ENCODE measurements around the gene PJA2.
"Not testable (repeated sequence)": the region's sequence is repeated elsewhere in the genome, so short reads cannot be mapped to it uniquely, and the experiment has no call there.

The PJA2 gene

GRCh38 chr5:109409844-109410388 lies at the start of gene PJA2:
PJA2 (minus strand) TSS chr5:109409974; CDS start chr5:109383433, 26,541 bp downstream.
- H3K4me3 ChIP-seq (ENCODE audit: low read depth, low read length) = peak within 1 kb of the TSS; percentile 79
- DNase-seq (ENCODE audit: low read depth) = peak; percentile 100

DNA sequence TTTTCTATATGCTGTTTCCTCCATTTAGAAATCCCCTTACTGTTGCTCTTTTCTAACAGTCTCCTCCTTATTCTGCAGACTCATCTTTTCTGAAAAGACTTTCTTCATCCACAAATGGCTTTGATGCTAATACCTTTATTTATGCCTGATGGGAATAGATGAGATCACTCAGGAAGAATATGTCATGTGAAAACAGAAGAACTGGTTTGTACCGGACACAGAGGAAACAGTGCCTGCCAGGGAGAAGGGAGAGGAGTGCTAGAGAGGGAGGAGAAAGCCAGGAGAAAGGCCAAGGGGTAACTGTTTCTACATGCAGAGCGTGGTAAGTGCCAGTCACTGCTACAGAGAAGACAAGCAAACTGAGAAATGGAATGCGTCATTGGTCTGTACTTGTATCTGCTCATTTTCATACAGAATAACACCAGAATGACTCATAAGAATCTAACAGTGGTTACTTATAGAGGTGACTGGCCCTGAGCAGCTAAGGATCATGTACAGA lies 45.9 kb upstream of the PJA2 start:
- DNase-seq (ENCODE audit: low read depth) = peak; percentile 99
- H3K4me3 ChIP-seq (ENCODE audit: low read depth, low read length) = no peak overlapping the region

DNA sequence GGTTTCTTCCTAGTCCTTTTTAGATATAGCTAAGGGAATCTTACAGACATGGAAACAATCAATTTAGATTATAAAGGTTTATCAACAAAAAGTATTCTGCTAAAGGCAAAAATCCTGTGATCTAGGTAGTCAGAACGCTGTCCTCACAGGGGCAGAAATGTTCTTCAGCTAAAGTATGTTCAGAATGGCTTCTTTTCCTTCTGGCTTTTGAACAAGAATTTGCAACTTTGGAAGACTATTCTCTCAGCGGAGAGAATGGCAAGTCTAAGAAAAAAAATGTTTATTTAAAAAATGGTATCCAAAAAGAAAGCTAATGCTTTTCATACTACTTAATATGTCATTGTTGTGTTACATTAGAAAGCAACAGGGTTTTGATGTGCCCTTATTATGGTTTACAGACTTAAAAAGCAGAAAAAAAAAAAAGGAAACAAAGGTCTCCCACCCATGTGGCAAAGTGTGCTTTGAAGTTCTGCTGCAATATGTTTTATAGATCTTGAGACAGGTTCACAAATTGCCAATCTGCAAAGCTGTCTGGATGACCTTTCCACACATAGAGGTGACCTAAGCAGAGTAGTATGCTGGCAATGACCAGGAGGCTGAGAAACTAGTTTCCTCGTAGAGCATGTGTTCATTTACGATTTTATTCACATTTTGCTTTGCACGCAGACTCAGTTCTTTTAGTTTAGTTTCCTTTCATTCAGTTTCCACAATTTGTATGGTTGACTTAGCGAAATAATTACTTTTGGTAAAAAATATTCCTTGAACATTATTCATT lies 45.1 kb upstream of the PJA2 start:
- H3K4me3 ChIP-seq (ENCODE audit: low read depth, low read length) = no peak overlapping the region
- DNase-seq (ENCODE audit: low read depth) = peak; percentile 43

DNA sequence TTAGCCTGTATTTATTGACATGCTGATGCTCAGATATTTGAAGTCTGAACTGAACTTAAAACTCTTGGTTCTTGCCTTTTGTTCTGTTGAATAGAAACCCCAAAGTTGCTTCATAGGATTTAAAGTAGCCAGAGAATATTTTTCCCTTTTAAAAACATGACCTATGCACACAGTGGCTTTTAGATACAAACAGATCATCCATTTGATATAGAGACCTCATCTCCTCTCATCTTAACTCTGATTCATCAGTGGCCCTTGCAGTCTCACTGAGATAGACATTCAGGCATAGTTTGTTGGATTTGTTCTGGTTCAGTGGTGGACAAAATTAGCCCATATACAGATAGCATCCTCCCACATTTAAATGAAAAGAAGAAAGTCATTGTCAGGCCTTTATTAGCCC lies 43.5 kb upstream of the PJA2 start:
- H3K4me3 ChIP-seq (ENCODE audit: low read depth, low read length) = no peak overlapping the region
- DNase-seq (ENCODE audit: low read depth) = no peak

DNA sequence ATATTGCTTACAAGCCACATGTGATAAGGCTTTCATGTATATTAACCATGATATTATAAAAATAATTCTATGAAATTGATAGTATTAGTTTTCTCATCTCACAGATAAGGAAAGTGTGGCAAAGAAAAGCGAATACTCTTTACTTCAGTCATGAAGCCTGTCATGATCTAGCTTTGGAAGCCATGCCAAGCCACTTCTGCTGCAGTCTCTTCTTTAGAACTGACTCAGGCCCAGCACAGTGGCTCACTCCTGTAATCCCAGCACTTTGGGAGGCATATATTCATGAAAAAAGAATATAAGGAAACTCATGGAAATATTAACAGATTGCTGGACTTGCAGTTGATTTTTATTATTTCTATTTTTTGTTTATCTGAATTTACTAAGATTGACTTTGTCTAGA lies 42.9 kb upstream of the PJA2 start:
- DNase-seq (ENCODE audit: low read depth) = no peak

DNA sequence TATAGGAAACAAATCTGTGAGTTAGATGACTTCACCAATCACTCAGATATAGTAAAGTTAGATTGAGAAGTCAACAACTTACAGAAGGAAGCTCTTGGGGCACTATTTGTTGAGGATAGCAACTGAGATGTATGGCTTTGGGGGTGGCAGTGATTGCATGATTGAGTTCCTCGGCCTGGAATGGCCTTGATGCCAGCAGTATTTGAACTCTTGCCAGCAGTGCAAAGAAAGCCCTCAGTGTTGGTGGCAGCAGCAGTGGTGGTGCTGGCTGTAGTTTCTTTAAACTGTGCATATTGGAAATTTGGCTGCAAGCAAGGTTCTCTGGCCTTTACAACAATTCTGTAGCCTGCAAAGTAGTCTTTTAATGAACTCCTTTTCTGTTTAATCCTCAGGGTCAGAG lies 41.4 kb upstream of the PJA2 start:
- no peak for DNase-seq (ENCODE audit: low read depth)
- H3K4me3 ChIP-seq (ENCODE audit: low read depth, low read length) = no peak overlapping the region

More for the DNA sequence above, 42.9 kb upstream of the PJA2 start:
- no peak overlapping the region for H3K4me3 ChIP-seq (ENCODE audit: low read depth, low read length)

GRCh38 chr5:109450129-109450877 lies 40.5 kb upstream of the PJA2 start:
- H3K4me3 ChIP-seq (ENCODE audit: low read depth, low read length) = no peak overlapping the region
- no peak for DNase-seq (ENCODE audit: low read depth)

- H3K4me3 ChIP-seq (ENCODE audit: low read depth, low read length) = no peak overlapping the region
- no peak for DNase-seq (ENCODE audit: low read depth)
Measured at GRCh38 chr5:109448838-109449237, 39.1 kb upstream of the PJA2 start.

GRCh38 chr5:109439590-109439989 lies 29.8 kb upstream of the PJA2 start:
- H3K4me3 ChIP-seq (ENCODE audit: low read depth, low read length) = no peak overlapping the region
- no peak for DNase-seq (ENCODE audit: low read depth)

- no peak for DNase-seq (ENCODE audit: low read depth)
- H3K4me3 ChIP-seq (ENCODE audit: low read depth, low read length) = no peak overlapping the region
Measured at GRCh38 chr5:109426075-109426474, 16.3 kb upstream of the PJA2 start.

DNA sequence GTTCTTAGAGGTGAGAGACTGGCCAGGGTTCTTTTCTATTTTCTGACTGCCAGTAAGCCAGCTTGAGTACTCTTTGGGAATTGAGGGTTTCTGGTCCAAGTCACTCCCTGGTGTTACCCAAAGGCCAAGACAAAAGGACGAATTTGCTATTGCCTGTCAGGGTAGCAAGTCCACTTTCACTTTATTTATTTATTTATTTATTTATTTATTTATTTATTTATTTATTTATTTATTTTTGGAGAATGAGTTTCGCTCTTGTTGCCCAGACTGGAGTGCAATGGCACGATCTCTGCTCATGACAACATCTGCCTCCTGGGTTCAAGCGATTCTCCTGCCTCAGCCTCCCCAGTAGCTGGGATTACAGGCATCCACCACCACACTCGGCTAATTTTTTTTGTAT lies 15.7 kb upstream of the PJA2 start:
- H3K4me3 ChIP-seq (ENCODE audit: low read depth, low read length); DNase-seq (ENCODE audit: low read depth): not testable (repeated sequence)

DNA sequence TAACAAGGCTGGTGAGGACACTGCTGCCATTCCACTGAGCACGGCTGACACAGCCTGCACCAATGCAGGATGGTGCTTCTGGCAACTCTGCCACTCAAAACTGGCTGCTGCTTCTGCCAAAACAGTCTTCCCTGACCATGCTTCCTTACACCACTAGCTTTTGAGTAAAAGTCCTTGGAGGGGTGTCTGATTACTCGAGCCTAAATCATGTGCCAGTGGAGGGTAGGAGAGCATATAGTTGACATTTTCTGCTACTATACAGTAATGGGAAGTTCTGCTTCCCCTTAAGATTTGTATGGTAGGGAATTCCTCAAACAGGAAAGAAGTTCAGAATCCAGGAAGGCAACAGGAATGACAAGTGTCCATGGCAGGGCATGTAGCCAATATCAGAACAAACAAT lies 12.2 kb upstream of the PJA2 start:
- no peak for DNase-seq (ENCODE audit: low read depth)
- no peak overlapping the region for H3K4me3 ChIP-seq (ENCODE audit: low read depth, low read length)

- no peak for DNase-seq (ENCODE audit: low read depth)
- H3K4me3 ChIP-seq (ENCODE audit: low read depth, low read length) = no peak overlapping the region
Measured at GRCh38 chr5:109418712-109419352, 9.1 kb upstream of the PJA2 start.

- no peak overlapping the region for H3K4me3 ChIP-seq (ENCODE audit: low read depth, low read length)
- no peak for DNase-seq (ENCODE audit: low read depth)
Measured at GRCh38 chr5:109416882-109417281, 7.1 kb upstream of the PJA2 start.

DNA sequence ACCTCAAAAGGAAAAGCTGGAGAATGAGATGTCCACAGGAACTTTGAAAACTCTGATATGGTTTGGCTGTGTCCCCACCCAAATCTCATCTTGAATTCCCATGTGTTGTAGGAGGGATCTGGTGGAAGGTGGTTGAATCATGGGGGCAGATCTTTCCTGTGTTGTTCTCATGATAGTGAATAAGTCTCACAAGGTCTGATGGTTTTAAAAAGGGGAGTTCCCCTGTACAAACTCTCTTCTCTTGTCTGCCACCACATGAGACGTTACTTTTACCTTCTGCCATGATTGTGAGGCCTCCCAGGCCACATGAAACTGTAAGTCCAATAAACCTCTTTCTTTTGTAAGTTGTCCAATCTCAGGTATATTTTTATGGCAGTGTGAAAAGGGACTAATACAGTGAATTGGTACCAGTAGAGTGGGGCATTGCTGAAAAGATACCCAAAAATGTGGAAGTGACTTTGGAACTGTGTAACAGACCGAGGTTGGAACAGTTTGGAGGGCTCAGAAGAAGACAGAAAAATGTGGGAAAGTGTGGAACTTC lies 4.2 kb upstream of the PJA2 start:
- H3K4me3 ChIP-seq (ENCODE audit: low read depth, low read length); DNase-seq (ENCODE audit: low read depth): not testable (repeated sequence)

GRCh38 chr5:109413458-109413857 lies 3.7 kb upstream of the PJA2 start:
- H3K4me3 ChIP-seq (ENCODE audit: low read depth, low read length) = no peak overlapping the region
- no peak for DNase-seq (ENCODE audit: low read depth)

GRCh38 chr5:109412981-109413402 lies 3.2 kb upstream of the PJA2 start:
- no peak for DNase-seq (ENCODE audit: low read depth)
- no peak overlapping the region for H3K4me3 ChIP-seq (ENCODE audit: low read depth, low read length)

- no peak overlapping the region for H3K4me3 ChIP-seq (ENCODE audit: low read depth, low read length)
- DNase-seq (ENCODE audit: low read depth) = peak; percentile 91
Measured at GRCh38 chr5:109411627-109412026, 1.9 kb upstream of the PJA2 start.

DNA sequence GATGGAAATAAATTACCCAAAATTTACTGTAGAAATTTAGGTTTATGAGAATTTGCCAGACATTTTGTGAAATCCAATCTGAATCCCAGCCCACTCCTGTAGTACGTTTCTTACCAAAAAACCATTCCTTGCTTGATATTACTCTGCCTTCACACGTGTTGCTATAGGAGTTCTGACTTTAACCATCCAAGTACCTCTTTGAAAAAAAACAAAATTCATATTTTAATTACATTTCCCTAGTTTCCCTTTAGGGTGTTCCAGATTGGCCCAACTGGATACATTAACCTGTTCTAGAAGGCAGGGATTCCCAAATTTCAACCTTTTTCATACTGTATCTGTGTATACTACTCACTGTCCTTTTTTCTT lies 1.4 kb upstream of the PJA2 start:
- DNase-seq (ENCODE audit: low read depth) = no peak
- H3K4me3 ChIP-seq (ENCODE audit: low read depth, low read length) = peak overlapping the region; percentile 53
